GM10266 (cell line): Measurements from ENCODE around the gene CEBPZOS.
"Not testable (repeated sequence)": the region's sequence is repeated elsewhere in the genome, so short reads cannot be mapped to it uniquely, and the experiment has no call there.

Experiments used
- DNase-seq: peaks from one replicate; pipeline ENCODE4 v3.0.0; 2012; ENCODE audit errors: extremely low spot score
- TF ChIP-seq, protein P1 (sequence below): IDR thresholded peaks from 2 replicates; pipeline ENCODE4 v1.5.1; 2012; ENCODE audit warnings: mild to moderate bottlenecking, low read depth; ENCODE audit not compliant: control insufficient read depth, insufficient read depth; ENCODE audit errors: missing control alignments

Gene CEBPZOS

DNA sequence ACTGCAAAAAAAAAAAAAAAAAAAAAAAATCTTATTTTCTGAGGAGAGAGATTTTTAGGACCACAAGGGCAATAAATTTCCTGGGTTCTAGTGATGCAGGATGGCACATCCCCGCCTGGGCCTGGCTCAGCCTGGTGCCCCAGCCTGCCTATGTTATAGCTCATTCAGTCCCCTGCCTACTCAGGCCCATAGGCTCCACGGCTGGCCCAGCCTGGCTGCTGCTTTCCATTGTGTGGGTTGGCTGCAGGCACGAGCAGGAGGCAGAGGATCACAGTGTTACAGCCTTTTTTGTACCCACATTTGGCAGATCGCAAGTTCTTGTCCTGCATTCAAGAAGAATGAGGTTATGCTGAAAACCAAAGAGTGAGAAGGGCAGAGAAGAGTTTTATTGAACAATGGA lies 5.0 kb upstream of the CEBPZOS start:
- DNase-seq, result no peak
- TF ChIP-seq, protein P1, sequence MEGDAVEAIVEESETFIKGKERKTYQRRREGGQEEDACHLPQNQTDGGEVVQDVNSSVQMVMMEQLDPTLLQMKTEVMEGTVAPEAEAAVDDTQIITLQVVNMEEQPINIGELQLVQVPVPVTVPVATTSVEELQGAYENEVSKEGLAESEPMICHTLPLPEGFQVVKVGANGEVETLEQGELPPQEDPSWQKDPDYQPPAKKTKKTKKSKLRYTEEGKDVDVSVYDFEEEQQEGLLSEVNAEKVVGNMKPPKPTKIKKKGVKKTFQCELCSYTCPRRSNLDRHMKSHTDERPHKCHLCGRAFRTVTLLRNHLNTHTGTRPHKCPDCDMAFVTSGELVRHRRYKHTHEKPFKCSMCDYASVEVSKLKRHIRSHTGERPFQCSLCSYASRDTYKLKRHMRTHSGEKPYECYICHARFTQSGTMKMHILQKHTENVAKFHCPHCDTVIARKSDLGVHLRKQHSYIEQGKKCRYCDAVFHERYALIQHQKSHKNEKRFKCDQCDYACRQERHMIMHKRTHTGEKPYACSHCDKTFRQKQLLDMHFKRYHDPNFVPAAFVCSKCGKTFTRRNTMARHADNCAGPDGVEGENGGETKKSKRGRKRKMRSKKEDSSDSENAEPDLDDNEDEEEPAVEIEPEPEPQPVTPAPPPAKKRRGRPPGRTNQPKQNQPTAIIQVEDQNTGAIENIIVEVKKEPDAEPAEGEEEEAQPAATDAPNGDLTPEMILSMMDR, result no peak

DNA sequence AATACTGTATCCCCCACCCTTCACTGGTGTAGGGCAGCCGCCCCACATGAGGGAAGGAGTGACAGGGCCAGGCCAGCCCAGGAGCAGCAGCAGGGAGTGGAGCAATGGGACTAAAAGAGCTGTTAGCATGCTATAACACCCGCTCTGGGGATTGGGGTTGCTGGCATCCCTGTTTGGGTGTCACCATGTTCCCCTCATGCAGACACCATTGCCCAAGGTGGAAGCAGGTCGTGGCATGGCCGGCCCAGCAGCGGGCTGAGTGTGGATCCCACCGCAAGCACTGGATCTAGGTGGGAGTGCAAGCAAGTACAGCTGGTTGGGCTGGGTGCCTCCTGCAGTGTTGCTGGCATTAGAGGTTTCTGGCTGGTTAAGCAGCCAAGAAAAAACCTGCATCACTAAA lies 4.5 kb upstream of the CEBPZOS start:
- DNase-seq, result no peak
- TF ChIP-seq, protein P1, result no peak

DNA sequence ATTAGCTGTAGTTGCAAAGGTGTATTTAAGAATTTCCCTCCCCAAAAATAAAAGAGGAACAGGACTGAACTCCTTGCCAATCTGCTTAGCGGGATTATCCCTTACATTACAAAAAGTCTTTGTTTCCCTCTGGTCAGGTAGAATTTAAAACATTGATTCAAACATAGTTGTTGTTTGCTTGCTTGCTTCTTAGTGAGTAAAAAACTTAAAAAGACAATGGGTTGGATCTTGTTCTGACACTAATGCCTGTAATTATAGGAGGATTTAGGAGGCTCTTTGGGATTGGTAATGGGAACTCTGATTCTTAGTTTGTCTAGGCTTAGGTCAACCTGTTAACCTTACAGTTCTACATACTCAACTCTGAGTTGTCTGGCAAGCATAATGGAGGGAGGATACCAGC lies 3.7 kb upstream of the CEBPZOS start:
- TF ChIP-seq, protein P1, result no peak
- no peak for DNase-seq

DNA sequence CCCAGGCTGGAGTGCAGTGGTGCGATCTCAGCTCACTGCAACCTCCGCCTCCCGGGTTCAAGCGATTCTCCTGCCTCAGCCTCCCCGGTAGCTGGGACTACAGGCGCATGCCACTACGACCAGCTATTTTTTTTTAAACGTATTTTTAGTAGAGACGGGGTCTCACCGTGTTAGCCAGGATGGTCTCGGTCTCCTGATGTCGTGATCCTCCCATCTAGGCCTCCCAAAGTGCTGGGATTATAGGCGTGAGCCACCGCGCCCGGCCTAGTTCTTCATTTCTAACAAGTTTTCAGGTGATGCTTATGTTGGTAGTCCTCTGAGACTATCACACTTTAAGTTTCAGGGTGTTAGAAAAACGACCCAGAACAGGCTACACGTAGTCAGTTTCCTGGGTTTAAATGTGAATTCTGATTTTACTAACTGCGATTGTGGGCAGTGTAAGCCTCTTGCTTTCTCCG lies 405 bp upstream of the CEBPZOS start:
- DNase-seq, result not testable (repeated sequence)

DNA sequence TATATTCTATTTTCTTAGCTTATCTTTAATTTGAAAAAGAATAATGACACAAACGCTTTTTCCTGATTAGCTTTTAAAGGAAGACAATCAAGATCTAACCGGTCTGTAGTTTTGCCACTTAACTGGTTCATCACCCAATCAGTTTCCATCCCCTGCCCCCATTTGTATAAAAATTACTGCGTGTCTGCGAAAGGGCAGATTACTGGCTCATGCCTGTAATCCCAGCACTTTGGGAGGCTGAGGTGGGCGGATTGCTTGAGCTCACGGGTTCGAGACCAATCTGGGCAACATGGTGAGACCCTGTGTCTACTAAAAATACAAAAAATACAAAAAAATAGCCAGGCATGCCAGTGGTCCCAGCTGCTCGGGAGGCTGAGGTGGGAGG lies 2.4 kb downstream of the CEBPZOS start:
- no peak for DNase-seq
- TF ChIP-seq, protein P1, result no peak

DNA sequence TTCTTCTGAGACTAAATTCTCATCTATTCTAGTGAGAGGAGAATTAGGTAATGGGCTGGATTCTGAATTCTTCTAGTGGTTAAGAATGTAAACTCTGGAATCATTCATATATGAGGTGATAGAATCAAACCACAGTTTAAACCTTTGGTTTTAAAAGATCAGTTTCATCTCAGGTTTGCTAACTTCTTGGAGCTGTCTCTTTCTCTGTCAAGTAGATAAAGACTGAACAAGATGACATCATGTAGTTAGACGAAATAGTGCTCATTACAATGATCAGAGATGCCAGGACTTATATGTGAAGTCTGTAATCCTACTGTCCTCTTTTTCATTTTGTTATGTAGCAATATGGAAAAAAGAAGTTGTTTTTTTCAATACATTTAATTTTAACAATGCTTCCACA lies 4.9 kb downstream of the CEBPZOS start:
- no peak for DNase-seq
- TF ChIP-seq, protein P1, result no peak

DNA sequence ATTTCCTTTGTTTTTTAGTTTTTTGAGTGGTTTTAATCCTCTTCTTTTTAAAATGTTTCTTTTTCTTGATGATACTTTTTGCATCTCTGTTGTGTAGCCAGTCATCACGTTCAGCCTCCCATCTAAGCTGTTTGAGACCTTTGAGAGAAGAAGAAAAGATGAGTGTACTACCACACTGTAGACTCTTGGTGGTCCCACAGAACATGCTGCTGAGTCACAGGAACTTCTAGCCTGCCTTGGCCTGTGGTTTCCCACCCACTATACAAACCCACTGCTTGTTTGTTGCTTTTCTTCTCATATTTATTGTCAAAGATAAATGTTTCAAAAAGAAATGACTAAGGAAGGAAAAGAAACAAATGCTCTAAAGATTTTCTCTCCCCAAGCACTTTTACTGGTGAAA lies 5.5 kb downstream of the CEBPZOS start:
- no peak for DNase-seq
- TF ChIP-seq, protein P1, result no peak

DNA sequence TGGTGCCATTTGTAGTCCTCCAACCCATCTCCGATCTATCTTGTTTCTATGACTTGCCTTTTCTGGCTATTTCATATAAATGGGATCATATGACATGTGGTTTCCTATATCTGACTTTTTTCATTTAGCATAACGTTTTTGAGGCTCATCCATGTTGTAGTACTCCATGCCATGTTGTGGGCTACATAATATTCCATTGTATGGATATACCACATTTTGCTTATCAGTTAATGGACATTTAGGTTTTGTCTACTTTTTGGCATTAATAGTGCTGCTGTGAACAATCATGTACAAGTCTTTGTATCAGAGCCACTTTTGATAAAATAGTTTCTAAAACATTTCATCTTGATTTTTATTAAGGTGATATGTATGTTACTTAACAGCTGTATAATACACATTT lies 7.4 kb downstream of the CEBPZOS start:
- TF ChIP-seq, protein P1, result no peak
- DNase-seq, result no peak

DNA sequence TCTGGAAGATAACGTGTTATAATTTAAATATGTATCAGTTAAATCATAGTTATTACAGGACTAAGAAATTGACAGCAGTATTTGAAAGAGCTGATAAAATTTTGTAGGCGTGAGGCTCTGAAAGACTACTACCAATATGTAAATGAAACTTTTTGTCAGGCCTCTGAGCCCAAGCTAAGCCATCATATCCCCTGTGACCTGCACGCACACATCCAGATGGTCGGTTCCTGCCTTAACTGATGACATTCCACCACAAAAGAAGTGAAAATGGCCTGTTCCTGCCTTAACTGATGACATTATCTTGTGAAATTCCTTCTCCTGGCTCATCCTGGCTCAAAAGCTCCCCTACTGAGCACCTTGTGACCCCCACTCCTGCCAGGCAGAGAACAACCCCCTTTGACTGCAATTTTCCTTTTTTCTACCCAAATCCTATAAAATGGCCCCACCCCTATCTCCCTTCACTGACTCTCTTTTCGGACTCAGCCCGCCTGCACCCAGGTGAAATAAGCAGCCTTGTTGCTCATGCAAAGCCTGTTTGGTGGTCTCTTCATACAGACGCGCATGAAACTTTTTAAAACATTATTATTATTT lies 8.9 kb downstream of the CEBPZOS start:
- DNase-seq, result not testable (repeated sequence)
